DND-41 (cell line): ENCODE data around the gene MIA.

ENCODE experiments used
- CTCF ChIP-seq: IDR thresholded peaks from 2 replicates; pipeline ENCODE4 v1.5.1; 2012; ENCODE audit warnings: borderline replicate concordance, low read length, moderate library complexity, mild to moderate bottlenecking; ENCODE audit not compliant: poor library complexity, severe bottlenecking; ENCODE audit errors: extremely low read depth
- EZH2 ChIP-seq: IDR thresholded peaks from 3 replicates; pipeline ENCODE4 v1.6.1; 2012; ENCODE audit warnings: borderline replicate concordance, low read depth, mild to moderate bottlenecking, moderate library complexity, low read length, inconsistent platforms; ENCODE audit not compliant: severe bottlenecking

- TF ChIP-seq CTCF (no peak), EZH2 (no peak)
Measured at GRCh38 chr19:40755791-40756190, 19.5 kb upstream of the MIA start.
